ENCODE results near the gene SYP. TPM values are rescaled to one million over a fixed set of nuclear protein-coding genes. Genes with fewer than 3 reads are reported as not detected.

SYP gene
- total RNA-seq, 1 donor from 2014 or later: 1.6 TPM

- Histone ChIP-seq H4K20me1 (ENCODE audit: insufficient read depth, low read length) (peaks cover 7% of the 10 kb centered on the region), H3K27me3 (ENCODE audit: insufficient read depth, low read length) (no peaks in the 10 kb centered on the region), H3K9ac (ENCODE audit: low read length) (no peak overlapping the region), H3K9me3 (ENCODE audit: insufficient read depth, low read depth, low read length) (no peaks in the 10 kb centered on the region), H3K27ac (ENCODE audit: low read depth, low read length) (no peak overlapping the region), H2AFZ (ENCODE audit: low read depth, low read length) (peak overlapping the region; percentile 34), H3K4me2 (ENCODE audit: low read length) (peak overlapping the region; percentile 85), H3K4me3 (ENCODE audit: insufficient read depth, low read depth, low read length) (no peak overlapping the region), H3K36me3 (ENCODE audit: insufficient read depth, low read length) (no peaks in the 10 kb centered on the region), H3K79me2 (ENCODE audit: insufficient read depth, low read length) (no peaks in the 10 kb centered on the region), H3K4me1 (ENCODE audit: insufficient read depth, low read length) (no peaks in the 10 kb centered on the region)
- Mint-ChIP-seq H3K36me3 (ENCODE audit: low read depth, unreplicated experiment) (no peaks in the 10 kb centered on the region), H3K4me3 (ENCODE audit: unreplicated experiment) (peak overlapping the region; percentile 86), H3K9me3 (ENCODE audit: unreplicated experiment) (no peaks in the 10 kb centered on the region), H3K27me3 (ENCODE audit: low read depth, unreplicated experiment) (no peaks in the 10 kb centered on the region), H3K27ac (ENCODE audit: unreplicated experiment) (no peak overlapping the region), H3K4me1 (ENCODE audit: low read depth, unreplicated experiment) (no peaks in the 10 kb centered on the region)
- FAIRE-seq (no peak), DNase-seq (ENCODE audit: low read depth) (no peak)
- TF ChIP-seq EZH2 (IDR thresholded peaks at IDR 0.05; ENCODE audit: insufficient read depth, low read length) (no peak), CTCF (IDR thresholded peaks at IDR 0.05; ENCODE audit: insufficient read depth, low read depth, low read length) (no peak)
Observed at GRCh38 chrX:49183701-49184281, 16.2 kb downstream of the SYP start.

- Histone ChIP-seq H3K9ac (ENCODE audit: low read length) (no peak overlapping the region), H3K36me3 (ENCODE audit: insufficient read depth, low read length) (no peaks in the 10 kb centered on the region), H3K79me2 (ENCODE audit: insufficient read depth, low read length) (no peaks in the 10 kb centered on the region), H3K4me3 (ENCODE audit: insufficient read depth, low read depth, low read length) (no peak overlapping the region), H2AFZ (ENCODE audit: low read depth, low read length) (no peak overlapping the region), H3K27me3 (ENCODE audit: insufficient read depth, low read length) (no peaks in the 10 kb centered on the region), H3K9me3 (ENCODE audit: insufficient read depth, low read depth, low read length) (no peaks in the 10 kb centered on the region), H3K4me2 (ENCODE audit: low read length) (no peak overlapping the region), H3K27ac (ENCODE audit: low read depth, low read length) (no peak overlapping the region), H3K4me1 (ENCODE audit: insufficient read depth, low read length) (no peaks in the 10 kb centered on the region), H4K20me1 (ENCODE audit: insufficient read depth, low read length) (peaks cover 7% of the 10 kb centered on the region)
- no peaks in the 10 kb centered on the region for H3K4me1 Mint-ChIP-seq (ENCODE audit: low read depth, unreplicated experiment)
- H3K9me3 Mint-ChIP-seq (ENCODE audit: unreplicated experiment): no peaks in the 10 kb centered on the region
- H3K27me3 Mint-ChIP-seq (ENCODE audit: low read depth, unreplicated experiment): no peaks in the 10 kb centered on the region
- DNase-seq (ENCODE audit: low read depth) (no peak), FAIRE-seq (no peak)
- H3K36me3 Mint-ChIP-seq (ENCODE audit: low read depth, unreplicated experiment): peaks cover 7% of the 10 kb centered on the region
- H3K27ac Mint-ChIP-seq (ENCODE audit: unreplicated experiment): peak overlapping the region; percentile 34
- TF ChIP-seq CTCF (IDR thresholded peaks at IDR 0.05; ENCODE audit: insufficient read depth, low read depth, low read length) (no peak), EZH2 (IDR thresholded peaks at IDR 0.05; ENCODE audit: insufficient read depth, low read length) (no peak)
- no peak overlapping the region for H3K4me3 Mint-ChIP-seq (ENCODE audit: unreplicated experiment)
Observed at GRCh38 chrX:49179358-49179757, 20.6 kb downstream of the SYP start.

GRCh38 chrX:49178537-49178936, 21.5 kb downstream of the SYP start:
- no peak overlapping the region for H3K4me3 ChIP-seq (ENCODE audit: insufficient read depth, low read depth, low read length)
- no peak overlapping the region for H3K4me2 ChIP-seq (ENCODE audit: low read length)
- no peak overlapping the region for H3K27ac ChIP-seq (ENCODE audit: low read depth, low read length)
- no peaks in the 10 kb centered on the region for H3K36me3 ChIP-seq (ENCODE audit: insufficient read depth, low read length)
- H4K20me1 ChIP-seq (ENCODE audit: insufficient read depth, low read length): peaks cover 2% of the 10 kb centered on the region
- H3K9ac ChIP-seq (ENCODE audit: low read length): no peak overlapping the region
- H3K4me3 Mint-ChIP-seq (ENCODE audit: unreplicated experiment): no peak overlapping the region
- H3K27me3 ChIP-seq (ENCODE audit: insufficient read depth, low read length): no peaks in the 10 kb centered on the region
- no peak for DNase-seq (ENCODE audit: low read depth)
- H2AFZ ChIP-seq (ENCODE audit: low read depth, low read length): no peak overlapping the region
- peaks cover 5% of the 10 kb centered on the region for H3K79me2 ChIP-seq (ENCODE audit: insufficient read depth, low read length)
- peaks cover 7% of the 10 kb centered on the region for H3K36me3 Mint-ChIP-seq (ENCODE audit: low read depth, unreplicated experiment)
- TF ChIP-seq CTCF (IDR thresholded peaks at IDR 0.05; ENCODE audit: insufficient read depth, low read depth, low read length) (no peak), EZH2 (IDR thresholded peaks at IDR 0.05; ENCODE audit: insufficient read depth, low read length) (no peak)
- no peak overlapping the region for H3K27ac Mint-ChIP-seq (ENCODE audit: unreplicated experiment)
- no peaks in the 10 kb centered on the region for H3K4me1 Mint-ChIP-seq (ENCODE audit: low read depth, unreplicated experiment)
- H3K9me3 Mint-ChIP-seq (ENCODE audit: unreplicated experiment): no peaks in the 10 kb centered on the region
- H3K9me3 ChIP-seq (ENCODE audit: insufficient read depth, low read depth, low read length): no peaks in the 10 kb centered on the region
- no peaks in the 10 kb centered on the region for H3K27me3 Mint-ChIP-seq (ENCODE audit: low read depth, unreplicated experiment)
- no peaks in the 10 kb centered on the region for H3K4me1 ChIP-seq (ENCODE audit: insufficient read depth, low read length)
- peak; percentile 80 for FAIRE-seq
